ENCODE data around the gene SNX11.

The SNX11 gene

DNA sequence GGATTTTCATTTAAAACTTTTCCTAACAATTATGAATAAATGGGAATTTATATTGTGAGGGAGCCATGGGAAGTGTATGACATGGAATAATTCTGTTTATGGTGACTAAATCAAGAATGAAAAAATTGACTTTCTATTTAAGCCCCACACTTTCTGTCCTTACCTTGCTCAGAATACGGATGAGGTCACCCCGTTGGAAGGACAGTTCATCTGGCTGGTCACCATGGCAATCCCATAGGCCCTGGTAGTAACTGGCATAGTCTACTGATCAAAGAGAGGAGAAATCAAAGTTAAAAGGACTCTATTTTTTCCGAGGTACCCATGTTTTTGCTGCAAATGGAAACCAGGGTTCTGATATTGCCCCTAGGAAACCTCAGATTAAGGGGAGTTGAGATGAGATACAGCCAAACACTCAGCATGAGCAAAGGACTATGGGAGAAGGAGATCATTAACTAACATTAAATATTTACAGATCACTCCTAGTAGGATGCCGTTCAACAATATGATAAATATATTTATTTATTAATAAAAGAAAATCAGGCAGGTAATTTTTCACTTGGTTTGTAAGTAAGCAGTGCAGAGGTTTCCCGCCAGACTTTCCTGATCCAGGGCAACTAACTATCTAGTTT lies 54.9 kb downstream of the SNX11 start:
- DNase-seq (ENCODE audit: low spot score) = no peak

GRCh38 chr17:48162946-48163506 lies 55.5 kb downstream of the SNX11 start:
- no peak for DNase-seq (ENCODE audit: low spot score)

- DNase-seq (ENCODE audit: low spot score) = no peak
Observed at GRCh38 chr17:48163809-48164208, 56.2 kb downstream of the SNX11 start.

DNA sequence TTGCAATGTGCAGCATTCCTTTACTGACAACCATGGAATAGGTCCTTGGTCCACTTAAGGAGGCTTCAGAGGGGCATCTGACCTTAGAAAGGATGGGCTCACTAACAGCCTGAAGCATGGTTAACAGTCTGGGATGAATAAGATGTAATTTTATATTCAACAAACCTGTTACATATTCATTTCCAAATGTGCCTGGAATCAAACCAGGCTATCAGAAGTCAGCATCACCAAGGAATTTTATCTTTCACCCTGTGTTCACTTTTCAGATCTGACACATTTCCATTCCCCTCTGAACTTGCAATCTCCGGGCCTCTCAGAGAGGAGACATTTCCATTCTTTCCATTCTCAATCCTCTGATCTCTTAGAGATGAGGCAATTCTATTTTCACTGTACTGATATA lies 62.4 kb downstream of the SNX11 start:
- DNase-seq (ENCODE audit: low spot score) = no peak

Measured in putamen (tissue), 1 donor.